ENCODE measurements around the gene CD79B. TPM values are rescaled to one million over a fixed set of nuclear protein-coding genes. Genes with fewer than 3 reads are reported as not detected.
"Not testable (repeated sequence)": the region's sequence is repeated elsewhere in the genome, so short reads cannot be mapped to it uniquely, and the experiment has no call there.

Gene CD79B
- total RNA-seq, 2 donors from 2014 or later: 0.35 to 0.44 TPM

- WGBS, 2 experiments (ENCODE audit: insufficient coverage in 1 of 2, insufficient read length in 1 of 2): 84 to 95% methylated on average over 5 to 7 of the region's 12 CpGs
These were observed 24.9 kb downstream of the CD79B start for GRCh38 chr17:63907161-63907778.

GRCh38 chr17:63904796-63905195 is 27.3 kb downstream of the CD79B start:
- WGBS, 2 experiments (ENCODE audit: insufficient coverage in 1 of 2, insufficient read length in 1 of 2): 85 to 96% methylated on average over 7 to 8 of the region's 8 CpGs

More at GRCh38 chr17:63907161-63907778, 24.9 kb downstream of the CD79B start:
- H3K9me3 ChIP-seq (ENCODE audit: control insufficient read depth, low read length); H3K4me1 ChIP-seq (ENCODE audit: control insufficient read depth, insufficient read depth, low read length); H3K36me3 Mint-ChIP-seq (ENCODE audit: low read depth); H3K36me3 ChIP-seq (ENCODE audit: control insufficient read depth, insufficient read depth, low read length); H3K9ac ChIP-seq (ENCODE audit: extremely low read depth, low read length, poor library complexity, severe bottlenecking); H3K9me3 Mint-ChIP-seq; H3K27me3 ChIP-seq (ENCODE audit: control insufficient read depth, insufficient read depth, low read length, poor library complexity, severe bottlenecking); H3K27ac ChIP-seq (ENCODE audit: low read depth, low read length); H3K4me3 Mint-ChIP-seq; H3K4me3 ChIP-seq (ENCODE audit: low read length); H3K27ac Mint-ChIP-seq: not testable (repeated sequence)
- DNase-seq: peak; percentile 80
- Mint-ChIP-seq H3K27me3 (ENCODE audit: insufficient read depth) (peaks cover 42% of the 10 kb centered on the region), H3K4me1 (peaks cover 14% of the 10 kb centered on the region)
- TF ChIP-seq CTCF (conservative IDR thresholded peaks at IDR 0.05): peak; percentile 74

GRCh38 chr17:63903787-63904201 is 28.3 kb downstream of the CD79B start:
- not testable (repeated sequence) for H3K9me3 ChIP-seq (ENCODE audit: control insufficient read depth, low read length); H3K4me3 ChIP-seq (ENCODE audit: low read length); H3K4me3 Mint-ChIP-seq; H3K9ac ChIP-seq (ENCODE audit: extremely low read depth, low read length, poor library complexity, severe bottlenecking); H3K9me3 Mint-ChIP-seq; H3K27ac Mint-ChIP-seq; DNase-seq; H3K27me3 ChIP-seq (ENCODE audit: control insufficient read depth, insufficient read depth, low read length, poor library complexity, severe bottlenecking); H3K27ac ChIP-seq (ENCODE audit: low read depth, low read length); H3K36me3 Mint-ChIP-seq (ENCODE audit: low read depth); H3K4me1 ChIP-seq (ENCODE audit: control insufficient read depth, insufficient read depth, low read length); H3K36me3 ChIP-seq (ENCODE audit: control insufficient read depth, insufficient read depth, low read length)
- Mint-ChIP-seq H3K27me3 (ENCODE audit: insufficient read depth) (peaks cover 37% of the 10 kb centered on the region), H3K4me1 (peaks cover 12% of the 10 kb centered on the region)
- TF ChIP-seq CTCF (conservative IDR thresholded peaks at IDR 0.05): peak; percentile 76
- 56 to 73% methylated on average over 4 to 5 of the region's 5 CpGs for WGBS, 2 experiments (ENCODE audit: insufficient coverage in 1 of 2, insufficient read length in 1 of 2)

More at GRCh38 chr17:63904796-63905195, 27.3 kb downstream of the CD79B start:
- H3K4me1 ChIP-seq (ENCODE audit: control insufficient read depth, insufficient read depth, low read length); H3K36me3 Mint-ChIP-seq (ENCODE audit: low read depth); DNase-seq; H3K9ac ChIP-seq (ENCODE audit: extremely low read depth, low read length, poor library complexity, severe bottlenecking); H3K27me3 ChIP-seq (ENCODE audit: control insufficient read depth, insufficient read depth, low read length, poor library complexity, severe bottlenecking); H3K4me3 Mint-ChIP-seq; H3K27ac ChIP-seq (ENCODE audit: low read depth, low read length); H3K9me3 Mint-ChIP-seq; H3K4me3 ChIP-seq (ENCODE audit: low read length); H3K36me3 ChIP-seq (ENCODE audit: control insufficient read depth, insufficient read depth, low read length); H3K9me3 ChIP-seq (ENCODE audit: control insufficient read depth, low read length); H3K27ac Mint-ChIP-seq: not testable (repeated sequence)
- peaks cover 12% of the 10 kb centered on the region for H3K4me1 Mint-ChIP-seq
- peaks cover 44% of the 10 kb centered on the region for H3K27me3 Mint-ChIP-seq (ENCODE audit: insufficient read depth)

- H3K4me3 ChIP-seq (ENCODE audit: low read length); H3K36me3 Mint-ChIP-seq (ENCODE audit: low read depth); H3K36me3 ChIP-seq (ENCODE audit: control insufficient read depth, insufficient read depth, low read length); H3K27ac ChIP-seq (ENCODE audit: low read depth, low read length); H3K4me3 Mint-ChIP-seq; H3K4me1 ChIP-seq (ENCODE audit: control insufficient read depth, insufficient read depth, low read length); H3K27me3 ChIP-seq (ENCODE audit: control insufficient read depth, insufficient read depth, low read length, poor library complexity, severe bottlenecking); H3K9ac ChIP-seq (ENCODE audit: extremely low read depth, low read length, poor library complexity, severe bottlenecking); H3K9me3 Mint-ChIP-seq; H3K9me3 ChIP-seq (ENCODE audit: control insufficient read depth, low read length); DNase-seq; H3K4me1 Mint-ChIP-seq; H3K27ac Mint-ChIP-seq: not testable (repeated sequence)
- WGBS, 2 experiments (ENCODE audit: insufficient coverage in 1 of 2, insufficient read length in 1 of 2): 95% methylated on average over 2 of the region's 2 CpGs
- peaks cover 29% of the 10 kb centered on the region for H3K27me3 Mint-ChIP-seq (ENCODE audit: insufficient read depth)
These were observed 30.2 kb downstream of the CD79B start for GRCh38 chr17:63901971-63902370.

- H3K36me3 ChIP-seq (ENCODE audit: control insufficient read depth, insufficient read depth, low read length); H3K27ac Mint-ChIP-seq; H3K9me3 ChIP-seq (ENCODE audit: control insufficient read depth, low read length); H3K27me3 ChIP-seq (ENCODE audit: control insufficient read depth, insufficient read depth, low read length, poor library complexity, severe bottlenecking); H3K27ac ChIP-seq (ENCODE audit: low read depth, low read length); H3K4me3 ChIP-seq (ENCODE audit: low read length); DNase-seq; H3K4me1 ChIP-seq (ENCODE audit: control insufficient read depth, insufficient read depth, low read length); H3K36me3 Mint-ChIP-seq (ENCODE audit: low read depth); H3K4me3 Mint-ChIP-seq; H3K9ac ChIP-seq (ENCODE audit: extremely low read depth, low read length, poor library complexity, severe bottlenecking); H3K4me1 Mint-ChIP-seq; H3K9me3 Mint-ChIP-seq: not testable (repeated sequence)
- peaks cover 19% of the 10 kb centered on the region for H3K27me3 Mint-ChIP-seq (ENCODE audit: insufficient read depth)
- WGBS, 2 experiments (ENCODE audit: insufficient coverage in 1 of 2, insufficient read length in 1 of 2): 86% methylated on average over 6 of the region's 6 CpGs; no CpG with 5 or more reads in 1 of the 2 experiments
These were observed 33.0 kb downstream of the CD79B start for GRCh38 chr17:63898899-63899798.
